NCI-H69 (cell line): ENCODE data around the gene KIF16B.
A peak's percentile ranks its signal among the peaks of the same experiment; 100 is the strongest.

ENCODE experiments used
- DNase-seq: peaks from one replicate; lab custom pipeline; 2025; lab: John Stamatoyannopoulos, UW

Gene KIF16B

DNA sequence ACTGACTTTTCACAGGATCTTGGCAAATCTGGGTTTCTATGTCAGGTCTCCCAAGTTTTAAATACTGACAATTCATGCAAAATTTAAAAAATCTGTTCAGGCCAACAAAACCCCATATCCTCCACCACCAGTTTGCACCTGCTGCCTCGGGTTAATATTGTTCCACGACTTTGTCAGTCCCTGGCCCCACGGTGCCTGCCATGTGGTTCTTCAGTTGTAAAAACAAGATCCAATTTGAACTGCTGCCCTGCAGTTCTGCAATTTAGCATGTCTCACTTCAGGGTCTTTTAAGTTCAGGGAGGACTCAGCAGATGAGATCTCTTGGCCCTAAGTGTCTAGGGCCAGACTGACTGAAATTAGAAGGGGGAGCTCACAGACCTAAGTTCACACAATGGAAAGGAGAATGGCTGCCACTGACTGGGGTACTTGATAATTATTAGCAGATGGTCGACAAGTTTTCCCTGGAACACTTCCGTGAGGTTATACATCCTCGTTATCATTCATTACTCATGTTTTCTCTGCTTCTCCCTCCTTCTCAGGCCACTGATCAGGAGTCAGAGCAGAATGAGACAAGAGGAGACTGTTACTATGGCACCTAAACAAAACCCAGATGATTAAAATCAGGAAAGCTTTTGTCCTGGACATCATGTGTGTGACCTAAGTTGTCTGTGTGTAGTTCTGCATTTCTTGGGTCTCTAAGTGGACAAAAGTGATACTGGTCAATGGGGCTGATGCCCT, 223.6 kb downstream of the KIF16B start:
- no peak for DNase-seq

DNA sequence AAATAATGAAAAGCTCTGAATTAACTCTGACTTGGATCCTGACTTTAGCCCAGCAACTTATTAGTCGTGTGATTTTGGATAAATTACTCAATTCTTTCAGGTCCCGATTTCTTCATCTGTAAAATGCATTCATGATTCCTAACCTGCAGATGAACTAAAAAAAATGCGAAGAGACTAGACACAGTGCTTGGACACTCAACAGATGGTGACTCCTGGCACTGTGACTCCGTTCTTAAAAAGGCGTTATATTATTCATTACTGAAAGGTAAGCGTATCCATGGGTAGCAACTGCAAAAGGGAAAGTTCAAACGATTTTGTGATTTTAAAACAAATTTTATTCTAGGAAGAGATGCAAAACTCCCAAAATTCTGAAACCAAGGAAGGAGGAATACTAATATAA, 226.3 kb downstream of the KIF16B start:
- DNase-seq = no peak

DNA sequence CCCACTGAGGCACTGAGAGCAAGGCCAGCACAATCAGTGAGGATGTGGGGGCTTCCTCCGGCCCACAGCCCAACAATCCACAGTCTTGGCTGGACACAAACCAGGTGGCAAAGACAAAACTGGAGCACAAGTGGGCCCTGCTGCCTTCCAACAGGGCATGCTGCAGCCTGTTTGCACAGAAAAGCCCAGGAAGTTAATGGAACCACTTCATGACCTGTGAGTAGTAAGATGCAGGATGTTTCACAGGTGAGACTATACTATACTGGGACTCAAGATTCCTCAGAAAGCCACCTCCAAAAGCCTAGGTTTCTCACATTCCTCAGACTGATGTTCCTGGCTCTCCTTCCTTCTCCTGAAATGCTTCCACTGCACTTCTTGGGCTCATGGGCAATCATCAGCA, 235.5 kb downstream of the KIF16B start:
- no peak for DNase-seq

DNA sequence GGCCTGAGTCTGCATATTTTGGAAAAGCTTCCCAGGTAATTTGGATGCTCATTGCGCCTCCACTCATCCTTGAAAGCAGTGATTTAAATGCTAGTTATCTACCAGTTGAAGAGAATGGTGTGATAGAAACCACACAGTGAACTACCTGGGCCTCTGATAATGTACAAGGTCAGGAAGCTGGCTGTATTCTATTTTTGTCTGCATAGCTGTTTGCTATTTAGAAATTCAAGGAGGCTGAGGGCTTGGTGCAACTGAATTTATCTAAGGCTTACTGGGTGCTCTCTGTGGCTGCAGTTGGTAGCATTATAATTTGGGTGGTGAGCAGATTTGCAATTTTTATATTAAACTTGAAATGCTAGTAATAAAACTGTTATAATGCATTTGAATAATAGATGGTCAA, 245.6 kb downstream of the KIF16B start:
- no peak for DNase-seq

DNA sequence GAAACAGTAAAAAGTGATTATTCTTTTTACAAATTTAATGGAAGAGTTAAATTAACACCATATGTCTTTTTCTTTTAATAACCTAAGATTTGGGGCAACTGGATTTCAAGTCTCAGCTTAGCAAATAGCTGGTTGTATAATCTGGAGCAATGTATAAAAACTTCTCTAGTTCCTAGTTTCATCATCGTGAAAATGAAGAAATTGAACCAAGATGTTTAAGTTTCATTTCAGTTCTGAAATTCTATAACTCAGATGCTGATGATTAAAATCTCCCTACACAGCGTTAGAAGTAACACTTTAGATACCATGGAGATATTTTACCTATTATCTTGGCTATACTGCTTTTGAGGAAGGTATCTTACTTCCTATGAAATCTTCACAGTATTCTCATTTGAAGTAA, 252.0 kb downstream of the KIF16B start:
- no peak for DNase-seq

DNA sequence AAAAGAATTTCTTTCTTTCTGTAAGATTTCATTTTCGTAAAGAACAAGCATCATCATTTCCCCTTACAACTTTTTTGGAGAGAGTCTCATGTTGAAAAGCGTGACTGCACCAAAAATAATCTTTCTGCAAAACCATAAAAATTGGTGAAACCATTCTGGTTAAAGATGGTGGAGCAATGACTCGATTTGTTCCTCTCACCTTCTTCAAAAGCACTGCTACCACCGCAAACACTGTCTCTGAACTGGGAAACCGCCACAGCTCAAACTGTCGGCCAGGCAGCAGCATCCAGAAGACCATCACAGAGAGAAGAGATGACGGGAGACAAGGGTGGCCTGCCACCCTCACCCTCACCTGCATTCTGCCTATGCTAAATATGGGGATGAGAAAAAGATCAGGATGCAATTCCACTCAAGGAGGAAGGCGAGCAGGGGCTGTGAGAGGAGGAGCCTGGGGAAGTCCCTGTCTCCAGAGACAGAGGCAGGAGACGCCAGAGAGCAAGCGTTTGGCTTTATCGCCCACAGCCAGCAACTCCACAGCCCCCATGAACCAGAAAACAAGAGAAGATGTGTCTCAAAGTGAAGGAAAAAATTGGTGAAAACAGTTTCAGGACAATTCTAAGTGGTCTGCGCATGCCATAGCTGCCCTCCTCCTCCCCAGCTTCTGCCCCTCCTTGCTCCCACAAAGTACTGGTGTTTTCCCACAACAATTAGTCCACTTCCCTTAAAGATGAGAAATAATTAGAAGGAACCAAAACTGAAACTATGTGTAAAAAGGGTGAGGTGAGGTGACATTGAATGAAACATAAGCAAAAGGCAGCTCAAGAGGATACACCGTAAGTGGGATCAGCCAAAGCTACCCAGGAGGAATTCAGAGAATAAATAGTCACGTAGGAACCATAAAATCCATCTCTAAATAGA, 255.5 kb downstream of the KIF16B start:
- DNase-seq = no peak

DNA sequence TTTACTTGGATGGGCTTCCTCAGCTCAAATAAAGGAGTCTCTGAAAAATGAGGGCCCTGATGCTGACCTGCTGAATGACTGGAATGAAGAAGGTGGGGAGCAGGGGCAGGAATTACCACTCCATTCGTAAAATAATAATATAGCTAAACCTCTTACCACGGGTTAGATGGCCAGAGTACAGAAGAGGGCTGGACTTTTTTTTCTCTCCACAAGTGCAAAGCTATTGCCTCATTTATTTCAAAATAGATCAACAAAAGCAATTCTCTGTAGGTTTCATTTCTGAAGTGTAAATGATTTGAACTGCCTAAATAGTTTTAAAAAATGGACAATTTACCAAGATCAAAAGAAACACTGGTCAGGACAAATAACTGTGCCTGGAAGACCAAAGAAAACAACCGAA, 256.7 kb downstream of the KIF16B start:
- no peak for DNase-seq

DNA sequence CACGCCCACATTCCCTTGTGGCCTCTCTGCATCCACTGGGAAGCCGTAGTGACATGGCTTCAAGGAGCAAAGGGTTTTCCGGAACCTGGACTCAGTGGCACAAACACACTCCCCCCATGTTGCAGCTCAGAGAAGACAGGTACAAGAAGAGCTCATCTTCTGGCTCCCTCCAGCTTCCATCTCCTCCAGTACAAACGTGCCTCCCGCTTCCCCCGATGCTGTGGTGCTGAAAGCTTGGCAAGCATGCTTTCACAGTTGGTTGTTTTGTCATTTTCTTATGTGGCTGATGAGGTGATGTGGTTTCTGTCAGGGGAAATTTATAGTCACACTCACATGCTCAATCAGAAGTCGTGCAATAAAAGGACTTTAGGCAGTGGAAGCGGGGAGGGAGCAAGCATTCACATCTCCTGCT, 258.5 kb downstream of the KIF16B start:
- no peak for DNase-seq

DNA sequence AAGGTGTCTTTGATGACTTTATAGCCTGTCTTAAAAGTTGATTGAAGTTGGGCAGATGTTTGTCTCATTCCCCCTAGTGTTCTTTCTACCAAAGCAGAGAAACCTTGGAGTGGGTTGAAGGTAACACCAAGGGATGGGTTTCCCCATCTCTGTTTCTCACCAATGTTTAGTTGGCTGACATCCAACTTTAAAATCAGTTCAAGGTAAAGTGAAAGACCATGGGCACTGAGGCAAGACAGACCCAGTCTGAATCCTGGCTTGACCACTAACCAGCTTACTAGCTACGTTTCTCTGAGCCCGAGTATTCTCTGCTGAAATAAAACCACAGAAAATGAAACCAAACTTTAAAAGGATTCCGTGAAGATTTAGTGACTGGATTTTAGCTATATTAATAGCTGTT, 258.9 kb downstream of the KIF16B start:
- no peak for DNase-seq

DNA sequence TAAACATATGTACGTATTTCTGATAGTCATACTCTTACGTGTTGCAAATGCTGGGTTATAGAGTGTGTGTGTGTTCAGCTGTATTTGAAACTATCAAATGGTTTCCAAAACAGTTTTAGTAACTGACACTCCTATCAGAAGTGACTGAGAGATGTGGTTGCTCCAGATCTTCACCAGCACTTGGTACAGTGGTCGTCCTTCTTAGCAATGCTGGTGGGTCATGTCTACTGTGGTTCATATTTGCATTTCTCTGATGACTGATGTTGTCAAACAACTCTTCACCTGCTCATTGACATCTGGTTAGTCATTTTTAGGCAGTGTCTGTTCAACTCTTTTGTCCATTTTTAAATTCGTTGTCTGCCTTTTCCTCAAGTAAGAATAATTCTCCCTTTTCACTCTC, 259.3 kb downstream of the KIF16B start:
- DNase-seq = no peak

DNA sequence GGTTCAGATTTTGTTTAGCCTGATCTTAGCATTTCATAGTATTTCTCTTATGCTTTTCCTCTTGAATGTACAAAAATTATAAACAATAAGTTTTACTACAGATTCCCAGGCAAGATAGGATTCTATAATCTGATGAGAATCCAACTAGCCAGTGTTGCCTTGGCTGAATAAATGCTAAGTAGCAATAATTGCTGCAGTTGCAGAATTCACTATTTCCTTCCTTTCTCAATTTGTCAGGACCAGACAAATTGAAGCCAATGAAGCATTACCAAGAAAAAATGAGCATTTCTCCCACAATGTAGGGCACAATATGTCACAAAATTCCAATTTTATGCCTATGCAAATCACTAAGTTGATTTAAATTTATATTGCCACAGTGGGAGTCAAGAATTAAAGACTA, 260.2 kb downstream of the KIF16B start:
- no peak for DNase-seq

DNA sequence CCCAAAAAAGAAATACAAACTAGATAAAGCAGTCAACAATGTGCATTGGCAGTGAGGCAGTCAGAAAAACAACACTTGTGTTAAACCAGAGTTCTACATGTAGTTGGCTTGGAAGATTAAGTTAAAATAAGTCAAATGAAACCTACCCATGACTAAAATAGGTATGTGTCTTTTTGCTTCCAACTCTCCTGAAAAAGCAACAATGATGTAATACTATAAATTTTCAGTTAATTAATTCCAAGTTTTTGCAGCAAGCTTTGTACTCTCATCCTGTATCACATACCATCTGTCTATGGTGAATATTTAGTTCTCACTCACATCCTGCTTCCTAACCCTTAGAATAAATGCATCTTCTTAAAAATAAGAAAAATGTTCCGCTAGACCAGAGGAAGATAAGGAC, 261.5 kb downstream of the KIF16B start:
- no peak for DNase-seq

DNA sequence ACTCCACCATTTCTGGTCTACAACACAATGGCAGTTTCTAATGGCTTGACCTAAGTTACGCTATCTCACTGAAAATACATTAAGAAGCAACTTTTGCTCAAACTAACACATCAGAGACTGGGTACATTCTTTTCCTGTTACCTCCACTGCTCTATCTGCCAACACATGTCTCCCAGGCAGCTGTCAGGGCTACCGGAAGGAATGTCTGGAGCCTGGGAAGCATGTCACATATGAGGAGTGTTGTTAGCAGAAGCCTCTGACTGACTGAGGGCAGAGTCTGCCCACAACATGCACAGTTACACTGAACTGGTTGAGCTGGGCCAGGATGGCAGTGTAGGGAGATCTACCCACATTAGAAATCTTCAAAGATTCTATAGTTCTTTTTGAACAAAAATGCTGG, 264.5 kb downstream of the KIF16B start:
- no peak for DNase-seq

DNA sequence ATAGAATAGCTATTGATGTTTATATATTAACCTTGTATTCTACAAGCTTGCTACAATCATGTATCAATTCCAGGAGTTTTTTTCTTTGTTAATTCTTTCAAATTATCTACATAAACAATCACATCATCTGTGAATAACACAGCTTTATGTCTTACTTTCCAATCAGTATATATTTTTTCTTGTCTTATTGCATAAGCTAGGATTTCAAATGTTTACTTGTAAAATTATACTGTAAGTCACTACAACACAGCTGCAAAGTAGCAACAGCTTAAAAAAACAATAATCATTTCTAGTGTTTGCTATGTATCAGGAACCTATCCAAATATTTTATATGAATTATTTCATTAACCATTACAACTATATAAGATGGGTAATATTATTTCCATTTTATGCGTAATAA, 270.4 kb downstream of the KIF16B start:
- no peak for DNase-seq

DNA sequence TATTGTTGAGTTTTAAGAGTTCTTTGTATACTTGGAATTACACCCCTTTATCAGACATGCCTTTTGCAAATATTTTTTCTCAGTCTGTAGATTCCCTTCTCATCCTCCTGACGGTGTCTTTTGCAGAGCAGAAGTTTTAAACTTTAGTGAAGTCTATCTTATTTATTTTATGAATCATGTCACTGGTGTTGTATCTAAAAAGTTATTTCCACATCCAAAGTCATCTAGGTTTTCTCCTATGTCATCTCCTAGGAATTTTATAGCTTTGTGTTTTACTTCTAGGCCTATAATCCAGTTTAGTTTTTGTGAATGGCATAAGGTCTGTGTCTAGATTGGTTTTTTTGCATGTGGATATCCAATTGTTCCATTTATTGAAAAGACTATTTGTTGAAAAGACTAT, 271.3 kb downstream of the KIF16B start:
- DNase-seq = no peak

DNA sequence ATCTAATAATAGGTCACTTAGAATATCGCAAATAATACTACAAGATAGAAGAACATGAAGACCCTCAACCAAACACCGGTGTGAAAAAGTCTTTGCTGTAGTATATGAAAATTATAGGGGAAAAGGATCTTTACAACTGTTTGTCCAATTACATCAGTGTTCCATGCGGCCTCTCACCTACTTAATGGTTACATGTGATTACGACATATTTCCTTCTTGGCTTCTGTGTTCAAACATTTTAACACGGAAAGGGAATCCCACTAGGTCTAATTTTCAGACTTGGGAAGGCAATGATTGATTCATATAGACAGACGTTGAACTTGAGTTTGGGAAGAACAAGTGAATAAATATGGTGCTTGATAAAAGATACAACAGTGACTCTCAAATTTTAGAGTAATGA, 273.4 kb downstream of the KIF16B start:
- DNase-seq = no peak

DNA sequence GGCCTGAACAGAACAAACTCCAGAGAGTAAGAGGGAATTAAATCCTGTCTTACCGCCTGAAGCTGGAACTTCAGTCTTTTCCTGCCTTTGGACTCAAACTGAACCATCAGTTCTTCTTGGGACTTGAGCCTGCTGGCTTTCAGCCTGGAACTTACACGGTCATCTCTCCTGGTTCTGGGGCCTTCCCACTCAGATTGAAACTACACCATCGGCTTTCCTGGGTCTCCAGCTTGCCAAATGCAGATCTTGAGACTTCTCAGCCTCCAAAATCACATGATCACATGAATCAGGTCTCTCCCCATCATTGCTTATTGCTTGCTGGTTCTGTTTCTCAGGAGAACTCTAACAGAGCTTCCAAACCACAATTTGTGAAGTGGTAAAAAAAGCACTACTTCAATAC, 276.3 kb downstream of the KIF16B start:
- no peak for DNase-seq

DNA sequence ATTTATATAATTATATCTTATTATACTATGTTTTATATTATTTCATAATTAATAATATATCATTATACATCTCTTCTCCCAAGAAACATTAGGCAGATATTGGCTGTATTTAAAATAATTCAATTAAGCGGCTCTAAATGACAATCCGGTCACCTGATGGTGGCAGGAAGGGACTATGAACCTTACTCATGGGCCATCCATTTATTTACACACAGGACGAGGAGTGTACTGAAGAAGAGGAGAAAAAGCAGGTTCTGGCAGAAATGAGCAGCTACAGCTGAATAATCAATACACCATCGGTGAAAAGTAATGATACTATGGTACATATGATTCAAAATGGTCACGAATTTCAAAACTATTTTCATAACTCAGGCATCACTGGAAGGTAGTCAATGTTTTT, 277.7 kb downstream of the KIF16B start:
- no peak for DNase-seq

DNA sequence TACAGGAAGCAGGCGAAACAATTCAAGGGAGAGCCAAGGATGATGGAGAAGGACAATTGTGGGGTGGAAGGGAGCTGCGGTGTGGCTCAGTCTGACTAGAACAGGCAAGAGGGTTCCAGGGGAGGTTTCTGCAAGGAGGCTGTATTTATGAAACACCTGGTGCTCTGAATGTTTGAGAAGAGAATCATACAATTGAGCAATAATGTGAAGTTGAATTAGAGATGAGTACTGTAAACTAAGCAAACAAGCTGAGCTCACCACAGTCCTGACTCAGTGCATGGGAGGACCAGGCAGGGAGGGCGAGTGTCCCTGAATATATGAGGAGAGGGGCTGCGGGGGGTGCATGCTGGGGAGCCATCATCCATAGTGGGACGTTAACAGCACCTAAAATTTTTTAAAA, 279.7 kb downstream of the KIF16B start:
- DNase-seq = peak; percentile 31

DNA sequence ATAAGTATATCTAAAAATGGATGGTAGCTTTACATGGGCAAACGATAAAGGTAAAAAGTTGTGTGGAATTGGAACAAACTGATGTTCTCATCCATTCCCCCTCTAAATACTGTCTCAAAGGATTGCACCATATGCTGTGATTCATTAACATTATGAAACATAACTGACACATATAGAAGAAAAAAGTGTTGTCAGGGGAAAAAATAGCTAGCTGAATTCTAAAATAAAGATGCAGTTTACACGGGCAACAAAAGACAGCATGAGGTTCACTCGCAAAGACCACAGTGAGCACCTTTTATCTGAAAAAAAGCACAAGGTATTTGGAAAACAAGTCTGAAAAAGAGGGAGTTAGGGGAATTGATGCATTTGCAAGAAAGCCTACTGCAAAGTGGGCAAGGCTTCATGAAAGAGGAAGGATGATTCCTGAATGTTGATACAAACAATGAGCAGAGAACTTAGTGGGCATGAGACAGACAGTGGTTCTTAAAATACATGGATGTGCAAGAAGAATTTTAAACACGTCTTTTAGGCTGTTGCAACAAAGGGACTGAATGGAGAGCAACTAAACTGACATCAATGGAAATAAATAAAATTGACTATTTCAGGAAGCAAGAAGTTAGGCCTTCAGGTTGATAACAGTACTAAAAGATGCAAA, 280.9 kb downstream of the KIF16B start:
- DNase-seq = no peak

DNA sequence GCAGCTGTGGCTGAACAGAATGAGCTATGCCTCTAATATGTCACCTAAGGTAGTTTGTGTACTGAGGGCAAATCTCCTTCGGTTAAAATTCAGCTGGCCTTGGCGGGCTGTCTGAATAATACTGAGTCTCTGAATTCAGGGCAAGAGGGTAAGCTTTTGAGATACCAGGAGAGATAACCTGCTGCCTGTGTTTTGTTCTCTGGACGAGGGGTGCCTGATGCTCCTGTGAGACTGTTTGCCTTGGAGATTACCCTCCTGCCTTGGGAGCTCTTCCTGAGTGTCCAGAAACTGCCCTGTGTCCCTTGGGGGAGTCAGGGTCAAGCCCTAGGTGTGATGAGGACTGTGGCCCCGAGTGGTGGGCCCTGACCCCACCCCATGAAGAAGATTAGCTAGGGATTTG, 282.9 kb downstream of the KIF16B start:
- DNase-seq = no peak

DNA sequence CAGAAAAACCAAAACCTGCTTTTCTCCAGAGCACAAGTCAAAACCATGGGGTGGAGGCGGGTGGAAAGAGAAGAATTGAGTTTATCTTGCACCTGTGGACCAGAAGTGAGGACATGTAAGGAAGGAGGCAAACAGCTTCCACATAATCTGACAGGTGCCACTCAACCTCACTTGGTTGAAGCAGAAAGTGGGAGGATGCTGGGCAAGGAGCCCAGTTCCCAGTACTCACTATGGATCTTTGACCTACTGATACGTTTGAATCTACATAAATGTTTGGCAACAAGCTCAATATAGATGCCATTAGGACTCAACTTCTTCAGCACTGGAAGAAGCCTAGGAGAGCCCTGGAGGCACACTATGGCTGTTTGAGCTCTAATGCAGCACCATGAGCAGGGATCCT, 285.5 kb downstream of the KIF16B start:
- DNase-seq = no peak

DNA sequence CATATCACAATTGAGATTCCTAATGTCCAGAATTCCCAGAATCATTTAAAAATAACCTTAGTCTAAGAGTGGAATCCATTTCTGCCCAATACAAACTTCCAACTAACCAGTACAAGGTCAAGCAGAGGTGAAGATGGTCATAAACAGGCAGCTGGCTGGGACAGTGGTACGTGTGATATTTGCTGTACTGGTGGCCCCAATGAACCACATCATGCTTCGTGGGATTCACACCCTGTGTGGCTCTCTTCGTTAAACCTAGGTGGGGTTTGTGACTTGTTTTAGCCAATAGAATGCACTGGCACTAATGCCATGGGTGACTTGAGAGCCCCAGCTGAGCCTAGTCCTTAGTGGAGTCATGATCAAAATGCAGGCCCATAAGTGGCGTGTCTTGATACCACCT, 286.6 kb downstream of the KIF16B start:
- no peak for DNase-seq
